Heart left ventricle (tissue), 16 donors: Measurements from ENCODE around the gene MAN1B1. TPM values are rescaled to one million over a fixed set of nuclear protein-coding genes. Genes with fewer than 3 reads are reported as not detected.

Experiments used
- ATAC-seq, 4 donors: fragments of 200-7000 bp; cut with Tn5 transposase; one replicate each; pipeline ENCODE4 v1.9.1; 2020 to 2022; ENCODE audit warnings: moderate library complexity in 4 of 4, mild to moderate bottlenecking in 3 of 4, moderate number of reproducible peaks in 1 of 4
- DNase-seq, 5 donors: peaks; one replicate each; pipeline ENCODE4 v3.0.0-alpha.2; 2020
- H3K27ac ChIP-seq, 12 donors: fragments of 200-600 bp; sonication (generic) in 4 of 12; one replicate each; pipeline versions ENCODE4 v1.5.0 to v1.8.0; 2016 to 2022; ENCODE audit warnings: mild to moderate bottlenecking in 2 of 12
- H3K27me3 ChIP-seq, 9 donors: fragments of 200-600 bp; sonication (generic) in 2 of 9; one replicate each; pipeline versions ENCODE4 v1.5.1 to v1.8.0; 2016 to 2022; ENCODE audit warnings: mild to moderate bottlenecking in 3 of 9
- H3K36me3 ChIP-seq, 9 donors: fragments of 200-600 bp; sonication (generic) in 2 of 9; one replicate each; pipeline versions ENCODE4 v1.5.0 to v1.8.0; 2018 to 2022; ENCODE audit warnings: mild to moderate bottlenecking in 2 of 9
- H3K4me1 ChIP-seq, 12 donors: fragments of 200-600 bp; sonication (generic) in 4 of 12; one replicate each; pipeline versions ENCODE4 v1.5.0 to v1.8.0; 2016 to 2022; ENCODE audit warnings: mild to moderate bottlenecking in 3 of 12
- H3K4me3 ChIP-seq, 12 donors: fragments of 200-600 bp; sonication (generic) in 4 of 12; one replicate each; pipeline versions ENCODE4 v1.5.0 to v1.8.0; 2017 to 2022; ENCODE audit warnings: mild to moderate bottlenecking in 9 of 12, moderate library complexity in 4 of 12
- H3K9me3 ChIP-seq, 12 donors: fragments of 200-600 bp; sonication (generic) in 4 of 12; one replicate each; pipeline versions ENCODE4 v1.5.0 to v1.8.0; 2016 to 2022; ENCODE audit warnings: mild to moderate bottlenecking in 1 of 12
- POLR2A ChIP-seq, 2 donors: fragments of 450-650 bp; IDR thresholded peaks; one replicate each; pipeline ENCODE4 v1.6.1; 2017; ENCODE audit warnings: antibody characterized with exemption in 2 of 2, mild to moderate bottlenecking in 2 of 2, moderate library complexity in 2 of 2
- WGBS, 4 donors: extraction: QIAGEN DNeasy Blood & Tissue Kit in 2 of 4; methylation state at CpG; one replicate each; pipeline versions ENCODE4 v1.1.5 to v1.1.7; 2013 to 2018; 5-methylcytosine and 5-hydroxymethylcytosine counted together
- intact Hi-C, 10 donors: fragments of 100-400 bp; cut with DNase I; formaldehyde crosslinking; loops; one replicate each; pipeline versions ENCODE4 v1.11.1 to v1.14.2; 2022
- polyA plus RNA-seq, 2 donors: library from polyadenylated mRNA; stranded (reverse); fragments of 200-250 nt; gene quantifications; one replicate each; pipeline ENCODE4 v1.2.3, GENCODE V29; 2013
- total RNA-seq, 9 donors: library from RNA; depleted of rRNA in 2 of 9; stranded (reverse); fragments of >200 nt in 2 of 9; fragmentation: NEBNext Ultra II Directional in 3 of 9; extraction: Animal tissue kit (Norgen Biotek cat#: 25700) in 3 of 9; gene quantifications; one replicate each; pipeline versions ENCODE4 v1.1.0 to v1.2.4, GENCODE V29; 2016 to 2023
- TF ChIP-seq, protein P1 (sequence below), 12 donors: fragments of 200-600 bp; sonication (generic) in 4 of 12; IDR thresholded peaks; one replicate each; pipeline versions ENCODE4 v1.5.0 to v1.8.0; 2018 to 2022; ENCODE audit warnings: antibody characterized with exemption in 12 of 12, mild to moderate bottlenecking in 5 of 12
- donor health status: ischemic (EF 13 %, LVEDD 7.1; RV severe dilation, severe dysfunction).
- donor health status: healthy with polysubstance abuse.
- donor health status: DM: no; HTN: yes; CAD: no.
- donor health status: DM: no; HTN: no; CAD: no.
- donor health status: ischemic (EF 25% LVEDD 6.9; RV normal size, moderate dysfunction).
- donor health status: ischemic (EF 25% LVEDD 5.7; RV mildly dilated, moderate dysfunction).
- donor health status: healthy.
- donor health status: DM: yes; HTN: yes; CAD: no.
- donor health status: ischemic (EF 35%, LVEDD 5.7; RV mildly dilated, moderate dysfunction).
- donor health status: nonischemic (EF 11% LVEDD 7.7; RV severe dilation, severe dysfunction).
- donor health status: DM: yes; HTN: yes; CAD: no.
- donor health status: PGD.
- donor health status: ischemic (EF 29% LVEDD 5.4; RV normal size, mild dysfunction).
- donor health status: nonischemic (EF 23%, LVEDD 6.1; RV moderate dilation, normal function).

Gene MAN1B1
- total and polyA plus RNA-seq, 11 donors = 17.6 to 40.6 (median 24.6) TPM

DNA sequence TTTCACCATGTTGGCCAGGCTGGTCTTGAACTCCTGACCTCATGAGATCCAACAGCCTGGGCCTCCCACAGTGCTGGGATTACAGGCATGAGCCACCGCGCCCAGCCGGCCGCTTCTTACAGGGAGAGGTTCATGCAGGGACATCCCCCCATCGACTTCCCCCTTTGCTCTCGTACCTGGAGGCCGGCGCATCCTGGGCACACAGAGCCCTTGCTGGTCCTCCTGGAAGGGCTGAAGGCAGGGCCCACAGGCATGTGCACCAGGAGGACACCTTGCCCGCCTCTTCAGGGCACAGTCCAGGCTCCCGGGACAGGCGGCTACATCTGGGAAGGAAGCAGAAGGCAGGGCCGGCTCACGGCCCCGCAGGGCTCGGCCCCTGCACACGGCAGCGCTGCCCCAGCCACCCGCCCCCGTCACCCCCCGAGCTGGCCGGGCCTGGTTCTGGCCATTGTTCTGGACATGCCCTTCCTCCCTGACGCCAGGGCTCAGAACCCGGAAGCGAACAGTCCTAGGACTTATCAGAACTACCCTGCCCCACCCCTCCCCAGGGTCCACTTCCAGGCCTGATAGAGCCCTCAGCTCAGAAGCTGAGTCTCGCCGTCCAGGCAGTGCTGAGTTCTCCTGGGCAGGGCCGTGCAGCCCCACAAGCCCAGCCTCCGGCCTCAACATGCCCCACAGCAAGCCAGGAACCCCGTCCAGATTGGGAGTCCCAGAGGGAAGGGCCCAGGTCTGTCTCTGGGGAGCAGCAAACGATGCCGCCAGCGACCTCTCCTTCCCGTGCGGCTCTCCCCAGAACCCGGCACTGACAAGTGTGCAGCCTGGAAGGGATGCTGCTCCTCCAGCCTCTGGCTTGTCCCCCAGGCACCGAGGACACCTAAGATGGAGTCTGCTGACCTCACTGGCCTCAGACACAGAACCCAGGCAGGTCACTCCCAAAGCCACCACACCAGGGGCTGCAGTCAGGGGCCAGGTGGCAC is 43.7 kb upstream of the MAN1B1 start:
- Histone ChIP-seq H3K27me3 (peaks cover 0 to 30% (median 10%) of the 10 kb centered on the region in 9 donors), H3K36me3 (peaks cover 0 to 40% (median 32%) of the 10 kb centered on the region in 9 donors), H3K4me3 (peak overlapping the region in 11 of 12 donors; percentile 12 to 92 (median 73)), H3K9me3 (no peaks in the 10 kb centered on the region), H3K4me1 (peaks cover 0 to 56% (median 37%) of the 10 kb centered on the region in 12 donors), H3K27ac (peak overlapping the region; percentile 80 to 96 (median 88))
- ATAC-seq (peak; percentile 30 to 74 (median 53)), DNase-seq (peak in 4 of 5 donors; percentile 77 to 86 (median 80))
- 48 to 74% (median 68%) methylated on average over 20 to 36 of the region's 36 CpGs for WGBS, 4 donors
- peak in 1 of 2 donors; percentile 64 for TF ChIP-seq POLR2A (IDR thresholded peaks at IDR 0.05)
- TF ChIP-seq, protein P1, sequence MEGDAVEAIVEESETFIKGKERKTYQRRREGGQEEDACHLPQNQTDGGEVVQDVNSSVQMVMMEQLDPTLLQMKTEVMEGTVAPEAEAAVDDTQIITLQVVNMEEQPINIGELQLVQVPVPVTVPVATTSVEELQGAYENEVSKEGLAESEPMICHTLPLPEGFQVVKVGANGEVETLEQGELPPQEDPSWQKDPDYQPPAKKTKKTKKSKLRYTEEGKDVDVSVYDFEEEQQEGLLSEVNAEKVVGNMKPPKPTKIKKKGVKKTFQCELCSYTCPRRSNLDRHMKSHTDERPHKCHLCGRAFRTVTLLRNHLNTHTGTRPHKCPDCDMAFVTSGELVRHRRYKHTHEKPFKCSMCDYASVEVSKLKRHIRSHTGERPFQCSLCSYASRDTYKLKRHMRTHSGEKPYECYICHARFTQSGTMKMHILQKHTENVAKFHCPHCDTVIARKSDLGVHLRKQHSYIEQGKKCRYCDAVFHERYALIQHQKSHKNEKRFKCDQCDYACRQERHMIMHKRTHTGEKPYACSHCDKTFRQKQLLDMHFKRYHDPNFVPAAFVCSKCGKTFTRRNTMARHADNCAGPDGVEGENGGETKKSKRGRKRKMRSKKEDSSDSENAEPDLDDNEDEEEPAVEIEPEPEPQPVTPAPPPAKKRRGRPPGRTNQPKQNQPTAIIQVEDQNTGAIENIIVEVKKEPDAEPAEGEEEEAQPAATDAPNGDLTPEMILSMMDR (IDR thresholded peaks at IDR 0.05) = no peak
- intact Hi-C loops = no loop called here

DNA sequence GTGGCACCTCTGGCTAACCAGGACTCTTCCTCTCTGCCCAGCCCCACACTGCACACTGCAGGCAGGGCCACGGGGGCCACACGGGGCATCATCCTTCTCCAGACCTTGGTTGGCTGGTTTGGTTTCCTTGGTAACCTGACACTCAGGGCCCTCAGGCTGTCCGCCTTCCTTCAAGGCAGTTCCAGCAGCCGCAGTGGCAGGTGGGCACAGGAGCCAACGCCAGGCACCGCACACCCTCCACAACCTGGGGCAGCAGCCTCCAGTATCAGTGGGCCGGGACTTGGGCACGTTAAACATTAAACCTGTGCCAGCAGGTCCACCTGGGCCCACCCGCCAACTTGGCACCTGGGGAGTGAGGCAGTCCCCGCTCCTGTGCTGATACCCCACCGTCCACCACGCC is 42.7 kb upstream of the MAN1B1 start:
- no peaks in the 10 kb centered on the region for H3K9me3 ChIP-seq
- H3K27me3 ChIP-seq = peaks cover 0 to 38% (median 19%) of the 10 kb centered on the region in 9 donors
- no peak for ATAC-seq
- intact Hi-C loops = no loop called here
- peak overlapping the region; percentile 12 to 92 (median 72) for H3K4me3 ChIP-seq
- H3K36me3 ChIP-seq = peaks cover 0 to 32% (median 22%) of the 10 kb centered on the region in 9 donors
- H3K27ac ChIP-seq = peak overlapping the region; percentile 80 to 96 (median 88)
- no peak for TF ChIP-seq POLR2A (IDR thresholded peaks at IDR 0.05)
- TF ChIP-seq, protein P1 (IDR thresholded peaks at IDR 0.05) = no peak
- 72 to 82% (median 72%) methylated on average over 12 of the region's 12 CpGs for WGBS, 4 donors
- H3K4me1 ChIP-seq = peaks cover 0 to 56% (median 37%) of the 10 kb centered on the region in 12 donors
- DNase-seq = no peak

DNA sequence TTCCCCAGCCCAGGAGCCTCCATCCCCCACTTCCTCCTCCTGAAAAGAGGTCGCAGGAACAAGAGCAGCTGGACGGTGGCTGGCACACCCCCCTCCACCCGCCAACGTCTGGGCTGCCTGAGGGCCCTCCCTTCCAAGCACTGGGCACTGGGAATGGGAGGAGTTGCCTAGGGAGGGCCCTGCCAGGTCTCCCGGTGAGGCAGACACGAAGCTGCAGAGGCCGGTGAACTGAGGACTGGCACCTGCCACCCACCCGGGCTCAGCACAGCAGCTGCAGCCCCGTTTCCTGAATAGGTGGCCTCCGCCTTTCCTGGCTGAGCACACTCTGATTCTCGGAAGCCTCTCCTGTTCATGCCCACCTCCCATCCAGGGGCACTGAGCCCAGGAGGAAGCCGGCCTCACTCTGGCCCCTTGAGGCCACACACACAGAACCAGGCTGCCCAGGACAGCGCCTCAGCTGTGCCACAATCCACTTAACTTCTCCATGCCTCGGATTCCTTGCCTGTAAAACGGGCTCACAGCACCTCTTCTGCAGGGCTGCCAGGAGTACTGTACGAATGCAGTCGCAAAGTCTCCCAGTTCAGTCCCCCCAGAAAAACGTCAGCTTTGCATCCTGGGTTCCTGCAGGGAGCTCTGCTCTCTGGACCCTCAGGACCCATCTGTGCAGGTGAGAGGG is 42.1 kb upstream of the MAN1B1 start:
- Histone ChIP-seq H3K36me3 (peaks cover 0 to 26% (median 16%) of the 10 kb centered on the region in 9 donors), H3K4me1 (peaks cover 0 to 56% (median 37%) of the 10 kb centered on the region in 12 donors), H3K27me3 (peaks cover 0 to 44% (median 25%) of the 10 kb centered on the region in 9 donors), H3K27ac (peak overlapping the region; percentile 80 to 96 (median 88)), H3K9me3 (no peaks in the 10 kb centered on the region), H3K4me3 (peak overlapping the region; percentile 62 to 92 (median 72))
- DNase-seq = peak in 1 of 5 donors; percentile 65
- WGBS, 4 donors = 30 to 53% (median 46%) methylated on average over 13 to 18 of the region's 18 CpGs
- intact Hi-C loops = no loop called here
- ATAC-seq = peak; percentile 10 to 23 (median 13)
- peak in 1 of 2 donors; percentile 38 for TF ChIP-seq POLR2A (IDR thresholded peaks at IDR 0.05)
- TF ChIP-seq, protein P1 (IDR thresholded peaks at IDR 0.05) = no peak
